GM18519 (cell line): Measurements from ENCODE around the gene TPI1.

Source experiments
- ATAC-seq: cut with Tn5 transposase; IDR thresholded peaks from one replicate; pipeline ENCODE4 v1.9.1; 2021; ENCODE audit warnings: mild to moderate bottlenecking, moderate library complexity; ENCODE audit not compliant: unreplicated experiment, low FRiP score

TPI1 gene

GRCh38 chr12:6843118-6843902, 24.0 kb upstream of the TPI1 start:
- no peak for ATAC-seq

GRCh38 chr12:6845395-6845794, 21.9 kb upstream of the TPI1 start:
- no peak for ATAC-seq

GRCh38 chr12:6846316-6846869, 20.9 kb upstream of the TPI1 start:
- ATAC-seq, result no peak

GRCh38 chr12:6847676-6848075, 19.7 kb upstream of the TPI1 start:
- ATAC-seq, result no peak

GRCh38 chr12:6849427-6849826, 17.9 kb upstream of the TPI1 start:
- ATAC-seq, result no peak

- no peak for ATAC-seq
These were observed 17.3 kb upstream of the TPI1 start for GRCh38 chr12:6849976-6850560.

GRCh38 chr12:6850796-6851152, 16.6 kb upstream of the TPI1 start:
- ATAC-seq, result no peak

- ATAC-seq, result peak; percentile 40
These were observed 16.0 kb upstream of the TPI1 start, which contains the start of gene CDCA3 for GRCh38 chr12:6851153-6851920. CDCA3 (minus strand) TSS chr12:6851286; CDS start chr12:6850952, 334 bp downstream.

- peak; percentile 72 for ATAC-seq
These were observed 15.2 kb upstream of the TPI1 start, which contains the start of gene USP5 for GRCh38 chr12:6851921-6852650. USP5 (plus strand) TSS chr12:6852150; CDS start chr12:6852180, 30 bp downstream.

GRCh38 chr12:6852651-6853354, 14.5 kb upstream of the TPI1 start:
- ATAC-seq, result no peak

- ATAC-seq, result no peak
These were observed 13.7 kb upstream of the TPI1 start for GRCh38 chr12:6853626-6854025.

- no peak for ATAC-seq
These were observed 13.3 kb upstream of the TPI1 start for GRCh38 chr12:6854036-6854435.

GRCh38 chr12:6855322-6855721, 12.0 kb upstream of the TPI1 start:
- ATAC-seq, result no peak

- no peak for ATAC-seq
These were observed 8.5 kb upstream of the TPI1 start for GRCh38 chr12:6858799-6859198.

GRCh38 chr12:6860116-6860515, 7.2 kb upstream of the TPI1 start:
- no peak for ATAC-seq

- no peak for ATAC-seq
These were observed 6.4 kb upstream of the TPI1 start for GRCh38 chr12:6860942-6861341.

- no peak for ATAC-seq
These were observed 5.9 kb upstream of the TPI1 start for GRCh38 chr12:6861391-6861790.

GRCh38 chr12:6863033-6863432, 4.3 kb upstream of the TPI1 start:
- no peak for ATAC-seq

GRCh38 chr12:6863586-6864321, 3.6 kb upstream of the TPI1 start:
- ATAC-seq, result no peak
